HepG2 (cell line): ENCODE measurements around the gene MTCL1. TPM values are rescaled to one million over a fixed set of nuclear protein-coding genes. Genes with fewer than 3 reads are reported as not detected.
A peak's percentile ranks its signal among the peaks of the same experiment; 100 is the strongest.

Experiments
- HOXA5 ChIP-seq: sonication (generic); formaldehyde crosslinking; IDR thresholded peaks from 2 replicates; pipeline ENCODE4 v1.4.0; 2020; ENCODE audit warnings: missing genetic modification reagents
- PHF20 ChIP-seq: sonication (generic); formaldehyde crosslinking; IDR thresholded peaks from 2 replicates; pipeline ENCODE4 v1.5.0; 2020; ENCODE audit warnings: mild to moderate bottlenecking, missing genetic modification reagents
- PTBP1 ChIP-seq: fragments of 200-400 bp; formaldehyde crosslinking; IDR thresholded peaks from 2 replicates; pipeline ENCODE4 v1.6.1; 2018; ENCODE audit warnings: low read length, low read depth; ENCODE audit not compliant: poor library complexity, severe bottlenecking
- THYN1 ChIP-seq: sonication (generic); formaldehyde crosslinking; IDR thresholded peaks from 2 replicates; pipeline ENCODE4 v1.8.1; 2023; ENCODE audit warnings: low read depth, mild to moderate bottlenecking, moderate library complexity, missing genetic modification reagents, borderline replicate concordance
- ZNF367 ChIP-seq: sonication (generic); formaldehyde crosslinking; IDR thresholded peaks from 2 replicates; pipeline ENCODE4 v1.4.0; 2020; ENCODE audit warnings: missing genetic modification reagents, borderline replicate concordance
- ZNF776 ChIP-seq: sonication (generic); formaldehyde crosslinking; IDR thresholded peaks from 2 replicates; pipeline ENCODE4 v1.4.0; 2020; ENCODE audit warnings: mild to moderate bottlenecking, missing genetic modification reagents
- polyA plus RNA-seq, 8 experiments: library from polyadenylated mRNA; depleted of rRNA in 3 of 8; stranded (reverse) in 7 of 8; unstranded in 1 of 8; fragments of >200 nt; fragmentation: Illumina TruSeq in 4 of 8; extraction: Trizol in 4 of 8; gene quantifications; 2 replicates each; pipeline versions ENCODE4 v1.2.1 to v1.2.3, GENCODE V29; 2011 to 2016; ENCODE audit warnings: low read depth in 4 of 8, missing spikeins in 1 of 8, mixed read lengths in 1 of 8; ENCODE audit not compliant: insufficient read depth in 1 of 8
- total RNA-seq, 5 experiments: library from RNA; depleted of rRNA; stranded (reverse); fragments of >200 nt; fragmentation: Illumina TruSeq; extraction: Trizol; gene quantifications; 2 replicates each; pipeline ENCODE4 v1.2.3, GENCODE V29; 2016; ENCODE audit warnings: low read depth in 1 of 5
- TF ChIP-seq, protein P1 (sequence below): sonication (generic); formaldehyde crosslinking; IDR thresholded peaks from 2 replicates; pipeline ENCODE4 v1.4.0; 2020; ENCODE audit warnings: mild to moderate bottlenecking, missing genetic modification reagents
- TF ChIP-seq, protein P2 (sequence below): sonication (generic); formaldehyde crosslinking; IDR thresholded peaks from 2 replicates; pipeline ENCODE4 v1.5.0; 2020; ENCODE audit warnings: mild to moderate bottlenecking, missing genetic modification reagents
- TF ChIP-seq, protein P3 (sequence below): sonication (generic); formaldehyde crosslinking; IDR thresholded peaks from 2 replicates; pipeline ENCODE4 v1.4.0; 2020; ENCODE audit warnings: missing genetic modification reagents, mild to moderate bottlenecking, borderline replicate concordance
- TF ChIP-seq, protein P4 (sequence below): IDR thresholded peaks from 2 replicates; pipeline ENCODE4 v1.6.1; 2016; ENCODE audit warnings: control low read depth

The MTCL1 gene
- total and polyA plus RNA-seq, 2 of the 13 experiments (the other 11 are each of a cell fraction or from before 2014, with no cell fraction given), result 3.1 to 3.2 TPM

DNA sequence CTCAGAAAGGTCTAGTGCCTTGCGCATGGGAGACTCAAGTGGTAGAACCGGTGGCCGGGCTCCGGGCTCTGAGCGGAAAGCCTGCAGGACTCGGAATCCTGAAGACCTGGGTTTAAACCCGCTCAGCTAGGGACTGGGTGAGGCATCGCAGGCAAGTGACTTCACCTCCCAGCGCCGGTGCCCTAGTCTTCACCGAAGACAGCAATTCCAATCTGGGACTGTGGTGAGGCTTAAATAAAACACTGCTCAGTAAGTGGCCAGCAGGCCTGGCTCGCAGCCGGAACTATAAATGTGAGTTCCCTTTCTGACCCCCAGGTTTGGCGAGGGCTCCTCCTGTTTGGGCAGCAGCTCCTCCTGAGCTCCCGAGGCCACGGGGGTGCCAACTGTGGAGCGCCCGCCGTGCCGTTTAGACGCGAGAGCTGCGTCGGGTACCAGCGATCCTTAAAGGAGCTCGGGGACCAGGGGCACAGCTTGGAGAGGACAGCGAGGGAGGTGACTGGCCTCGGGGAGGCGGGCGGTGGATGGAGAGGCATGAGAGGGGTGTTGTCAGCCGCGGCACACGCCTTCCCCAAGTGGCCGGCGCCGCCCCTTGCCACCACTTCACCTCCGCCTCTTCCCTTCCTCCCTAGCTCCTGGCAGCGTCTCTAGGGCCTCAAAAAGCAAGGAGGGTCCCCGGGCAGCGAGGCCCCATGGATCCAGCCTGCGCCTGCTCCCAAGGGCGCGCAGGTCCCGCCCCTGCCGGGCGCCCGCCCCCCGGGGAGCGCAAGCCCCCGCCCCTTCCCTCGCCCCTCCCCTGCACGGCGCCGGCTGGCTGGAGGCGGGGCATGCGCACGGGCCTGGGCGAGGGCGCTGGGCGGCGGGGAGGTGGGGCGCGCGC is 757 bp upstream of the MTCL1 start (continued):
- TF ChIP-seq, protein P1, sequence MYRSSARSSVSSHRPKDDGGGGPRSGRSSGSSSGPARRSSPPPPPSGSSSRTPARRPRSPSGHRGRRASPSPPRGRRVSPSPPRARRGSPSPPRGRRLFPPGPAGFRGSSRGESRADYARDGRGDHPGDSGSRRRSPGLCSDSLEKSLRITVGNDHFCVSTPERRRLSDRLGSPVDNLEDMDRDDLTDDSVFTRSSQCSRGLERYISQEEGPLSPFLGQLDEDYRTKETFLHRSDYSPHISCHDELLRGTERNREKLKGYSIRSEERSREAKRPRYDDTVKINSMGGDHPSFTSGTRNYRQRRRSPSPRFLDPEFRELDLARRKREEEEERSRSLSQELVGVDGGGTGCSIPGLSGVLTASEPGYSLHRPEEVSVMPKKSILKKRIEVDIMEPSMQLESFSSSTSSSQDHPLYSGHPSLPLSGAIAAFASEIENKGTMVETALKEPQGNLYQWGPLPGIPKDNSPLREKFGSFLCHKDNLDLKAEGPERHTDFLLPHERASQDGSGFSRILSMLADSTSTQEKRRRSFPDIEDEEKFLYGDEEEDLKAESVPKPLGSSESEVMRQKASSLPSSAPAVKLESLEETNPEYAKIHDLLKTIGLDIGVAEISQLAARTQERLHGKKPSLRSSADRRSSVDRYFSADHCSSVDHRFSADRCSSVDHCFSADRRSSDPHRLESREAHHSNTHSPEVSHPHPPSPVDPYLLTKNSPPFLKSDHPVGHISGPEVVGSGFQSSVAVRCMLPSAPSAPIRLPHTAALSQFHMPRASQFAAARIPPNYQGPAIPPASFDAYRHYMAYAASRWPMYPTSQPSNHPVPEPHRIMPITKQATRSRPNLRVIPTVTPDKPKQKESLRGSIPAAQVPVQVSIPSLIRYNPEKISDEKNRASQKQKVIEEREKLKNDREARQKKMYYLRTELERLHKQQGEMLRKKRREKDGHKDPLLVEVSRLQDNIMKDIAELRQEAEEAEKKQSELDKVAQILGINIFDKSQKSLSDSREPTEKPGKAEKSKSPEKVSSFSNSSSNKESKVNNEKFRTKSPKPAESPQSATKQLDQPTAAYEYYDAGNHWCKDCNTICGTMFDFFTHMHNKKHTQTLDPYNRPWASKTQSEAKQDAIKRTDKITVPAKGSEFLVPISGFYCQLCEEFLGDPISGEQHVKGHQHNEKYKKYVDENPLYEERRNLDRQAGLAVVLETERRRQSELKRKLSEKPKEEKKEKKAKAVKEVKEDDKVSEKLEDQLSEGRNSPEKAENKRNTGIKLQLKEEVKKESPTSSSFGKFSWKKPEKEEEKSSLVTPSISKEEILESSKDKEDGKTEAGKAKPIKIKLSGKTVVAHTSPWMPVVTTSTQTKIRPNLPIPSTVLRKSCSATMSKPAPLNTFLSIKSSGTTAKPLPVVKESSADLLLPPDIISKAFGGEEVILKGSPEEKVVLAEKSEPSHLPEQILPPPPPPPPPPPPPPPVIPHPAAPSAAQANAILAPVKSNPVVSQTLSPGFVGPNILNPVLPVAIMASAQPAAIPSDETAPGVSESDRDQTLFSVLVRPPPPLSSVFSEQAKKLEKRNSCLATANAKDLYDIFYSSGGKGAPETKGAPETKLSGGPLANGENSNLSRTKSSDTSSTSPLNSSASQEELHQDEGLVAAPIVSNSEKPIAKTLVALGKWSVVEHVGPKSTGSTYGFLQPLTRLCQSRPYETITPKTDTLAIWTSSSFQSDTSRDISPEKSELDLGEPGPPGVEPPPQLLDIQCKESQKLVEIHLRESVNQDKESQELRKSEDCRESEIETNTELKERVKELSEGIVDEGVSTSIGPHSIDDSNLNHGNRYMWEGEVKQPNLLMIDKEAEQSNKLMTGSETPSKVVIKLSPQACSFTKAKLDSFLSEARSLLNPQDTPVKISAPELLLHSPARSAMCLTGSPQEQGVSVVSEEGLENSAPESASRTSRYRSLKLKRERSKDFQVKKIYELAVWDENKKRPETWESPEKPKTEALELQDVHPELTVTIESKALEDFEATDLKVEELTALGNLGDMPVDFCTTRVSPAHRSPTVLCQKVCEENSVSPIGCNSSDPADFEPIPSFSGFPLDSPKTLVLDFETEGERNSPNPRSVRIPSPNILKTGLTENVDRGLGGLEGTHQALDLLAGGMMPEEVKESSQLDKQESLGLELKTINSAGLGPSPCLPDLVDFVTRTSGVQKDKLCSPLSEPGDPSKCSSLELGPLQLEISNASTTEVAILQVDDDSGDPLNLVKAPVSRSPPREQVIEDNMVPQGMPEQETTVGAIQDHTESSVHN (CRISPR knock-in tag), result no peak
- TF ChIP-seq, protein P2, sequence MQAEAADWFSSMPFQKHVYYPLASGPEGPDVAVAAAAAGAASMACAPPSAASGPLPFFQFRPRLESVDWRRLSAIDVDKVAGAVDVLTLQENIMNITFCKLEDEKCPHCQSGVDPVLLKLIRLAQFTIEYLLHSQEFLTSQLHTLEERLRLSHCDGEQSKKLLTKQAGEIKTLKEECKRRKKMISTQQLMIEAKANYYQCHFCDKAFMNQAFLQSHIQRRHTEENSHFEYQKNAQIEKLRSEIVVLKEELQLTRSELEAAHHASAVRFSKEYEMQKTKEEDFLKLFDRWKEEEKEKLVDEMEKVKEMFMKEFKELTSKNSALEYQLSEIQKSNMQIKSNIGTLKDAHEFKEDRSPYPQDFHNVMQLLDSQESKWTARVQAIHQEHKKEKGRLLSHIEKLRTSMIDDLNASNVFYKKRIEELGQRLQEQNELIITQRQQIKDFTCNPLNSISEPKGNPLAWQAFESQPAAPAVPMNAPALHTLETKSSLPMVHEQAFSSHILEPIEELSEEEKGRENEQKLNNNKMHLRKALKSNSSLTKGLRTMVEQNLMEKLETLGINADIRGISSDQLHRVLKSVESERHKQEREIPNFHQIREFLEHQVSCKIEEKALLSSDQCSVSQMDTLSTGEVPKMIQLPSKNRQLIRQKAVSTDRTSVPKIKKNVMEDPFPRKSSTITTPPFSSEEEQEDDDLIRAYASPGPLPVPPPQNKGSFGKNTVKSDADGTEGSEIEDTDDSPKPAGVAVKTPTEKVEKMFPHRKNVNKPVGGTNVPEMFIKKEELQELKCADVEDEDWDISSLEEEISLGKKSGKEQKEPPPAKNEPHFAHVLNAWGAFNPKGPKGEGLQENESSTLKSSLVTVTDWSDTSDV, result no peak
- TF ChIP-seq PHF20, result no peak; the same call in 1 of the 2 replicates
- peak; percentile 73; the same call in 1 of the 2 replicates for TF ChIP-seq ZNF776 (CRISPR knock-in tag)
- TF ChIP-seq, protein P3, sequence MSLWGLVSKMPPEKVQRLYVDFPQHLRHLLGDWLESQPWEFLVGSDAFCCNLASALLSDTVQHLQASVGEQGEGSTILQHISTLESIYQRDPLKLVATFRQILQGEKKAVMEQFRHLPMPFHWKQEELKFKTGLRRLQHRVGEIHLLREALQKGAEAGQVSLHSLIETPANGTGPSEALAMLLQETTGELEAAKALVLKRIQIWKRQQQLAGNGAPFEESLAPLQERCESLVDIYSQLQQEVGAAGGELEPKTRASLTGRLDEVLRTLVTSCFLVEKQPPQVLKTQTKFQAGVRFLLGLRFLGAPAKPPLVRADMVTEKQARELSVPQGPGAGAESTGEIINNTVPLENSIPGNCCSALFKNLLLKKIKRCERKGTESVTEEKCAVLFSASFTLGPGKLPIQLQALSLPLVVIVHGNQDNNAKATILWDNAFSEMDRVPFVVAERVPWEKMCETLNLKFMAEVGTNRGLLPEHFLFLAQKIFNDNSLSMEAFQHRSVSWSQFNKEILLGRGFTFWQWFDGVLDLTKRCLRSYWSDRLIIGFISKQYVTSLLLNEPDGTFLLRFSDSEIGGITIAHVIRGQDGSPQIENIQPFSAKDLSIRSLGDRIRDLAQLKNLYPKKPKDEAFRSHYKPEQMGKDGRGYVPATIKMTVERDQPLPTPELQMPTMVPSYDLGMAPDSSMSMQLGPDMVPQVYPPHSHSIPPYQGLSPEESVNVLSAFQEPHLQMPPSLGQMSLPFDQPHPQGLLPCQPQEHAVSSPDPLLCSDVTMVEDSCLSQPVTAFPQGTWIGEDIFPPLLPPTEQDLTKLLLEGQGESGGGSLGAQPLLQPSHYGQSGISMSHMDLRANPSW, result no peak
- no peak for TF ChIP-seq HOXA5 (CRISPR knock-in tag)
- no peak for TF ChIP-seq PTBP1
- TF ChIP-seq THYN1 (CRISPR knock-in tag), result no peak
- TF ChIP-seq ZNF367, result no peak
- TF ChIP-seq, protein P4, sequence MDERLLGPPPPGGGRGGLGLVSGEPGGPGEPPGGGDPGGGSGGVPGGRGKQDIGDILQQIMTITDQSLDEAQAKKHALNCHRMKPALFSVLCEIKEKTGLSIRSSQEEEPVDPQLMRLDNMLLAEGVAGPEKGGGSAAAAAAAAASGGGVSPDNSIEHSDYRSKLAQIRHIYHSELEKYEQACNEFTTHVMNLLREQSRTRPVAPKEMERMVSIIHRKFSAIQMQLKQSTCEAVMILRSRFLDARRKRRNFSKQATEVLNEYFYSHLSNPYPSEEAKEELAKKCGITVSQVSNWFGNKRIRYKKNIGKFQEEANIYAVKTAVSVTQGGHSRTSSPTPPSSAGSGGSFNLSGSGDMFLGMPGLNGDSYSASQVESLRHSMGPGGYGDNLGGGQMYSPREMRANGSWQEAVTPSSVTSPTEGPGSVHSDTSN (CRISPR knock-in tag), result no peak
